ENCODE data around the gene EXOC3L1.

The EXOC3L1 gene

GRCh38 chr16:67235816-67236562 is 46.1 kb upstream of the EXOC3L1 start:
- TF ChIP-seq CTCF (IDR thresholded peaks at IDR 0.05; ENCODE audit: insufficient read depth, low read length, missing control alignments) = no peak
- no peak for DNase-seq (ENCODE audit: low read depth, low spot score)
- POLR2A ChIA-PET = interaction anchor here (0.7 kb wide), 1 partner anchor 9 kb away, joined by 3 read pairs; the partner anchor contains the start of gene TMEM208
- no peak overlapping the region for H3K4me3 ChIP-seq (ENCODE audit: low read depth, low read length)
- CTCF ChIA-PET = interaction anchor here (1.0 to 1.5 kb wide), 2 partner anchors 10 to 26 kb away, joined by 3 read pairs; no protein-coding TSS in a partner anchor

- TF ChIP-seq CTCF (IDR thresholded peaks at IDR 0.05; ENCODE audit: insufficient read depth, low read length, missing control alignments) = no peak
- DNase-seq (ENCODE audit: low read depth, low spot score) = no peak
- ChIA-PET CTCF (interaction anchor here (1.5 to 2.3 kb wide), 2 partner anchors 11 to 287 kb away, joined by 3 to 8 read pairs; no protein-coding TSS in a partner anchor), POLR2A (interaction anchor here (0.6 kb wide), 1 partner anchor 426 kb away, joined by 3 read pairs; the partner anchor contains the start of gene ACD)
- H3K4me3 ChIP-seq (ENCODE audit: low read depth, low read length) = no peak overlapping the region
Observed at GRCh38 chr16:67234180-67234597, 44.3 kb upstream of the EXOC3L1 start.

- POLR2A ChIA-PET = no interaction called here
- CTCF ChIA-PET = interaction anchor here (1.5 to 2.3 kb wide), 2 partner anchors 11 to 286 kb away, joined by 3 to 8 read pairs; no protein-coding TSS in a partner anchor
- no peak for TF ChIP-seq CTCF (IDR thresholded peaks at IDR 0.05; ENCODE audit: insufficient read depth, low read length, missing control alignments)
- no peak overlapping the region for H3K4me3 ChIP-seq (ENCODE audit: low read depth, low read length)
- DNase-seq (ENCODE audit: low read depth, low spot score) = no peak
Observed at GRCh38 chr16:67233596-67233995, 43.7 kb upstream of the EXOC3L1 start.

- ChIA-PET CTCF (interaction anchor here (1.5 kb wide), 1 partner anchor 197 kb away, joined by 6 read pairs; no protein-coding TSS in a partner anchor), POLR2A (interaction anchor here (0.8 to 2.0 kb wide), 3 partner anchors 10 to 14 kb away, joined by 3 to 6 read pairs (median 3); no protein-coding TSS in a partner anchor)
- no peak for TF ChIP-seq CTCF (IDR thresholded peaks at IDR 0.05; ENCODE audit: insufficient read depth, low read length, missing control alignments)
- no peak for DNase-seq (ENCODE audit: low read depth, low spot score)
- H3K4me3 ChIP-seq (ENCODE audit: low read depth, low read length) = no peak overlapping the region
Observed at GRCh38 chr16:67230809-67231660, 41.1 kb upstream of the EXOC3L1 start.

GRCh38 chr16:67229906-67230808 is 40.2 kb upstream of the EXOC3L1 start:
- no peak for TF ChIP-seq CTCF (IDR thresholded peaks at IDR 0.05; ENCODE audit: insufficient read depth, low read length, missing control alignments)
- H3K4me3 ChIP-seq (ENCODE audit: low read depth, low read length) = no peak overlapping the region
- ChIA-PET CTCF (no interaction called here), POLR2A (interaction anchor here (0.8 to 4.3 kb wide), 2 partner anchors 9 to 14 kb away, joined by 3 to 20 read pairs; no protein-coding TSS in a partner anchor)
- no peak for DNase-seq (ENCODE audit: low read depth, low spot score)

Measured in AG04449 (cell line).